ENCODE data around the gene BCR. TPM values are rescaled to one million over a fixed set of nuclear protein-coding genes. Genes with fewer than 3 reads are reported as not detected.

Gene BCR
- total RNA-seq, 4 donors from 2014 or later, result 36.9 to 514 (median 91.0) TPM

GRCh38 chr22:23155143-23155542 is 25.2 kb upstream of the BCR start:
- Histone ChIP-seq H3K27me3 (no peaks in the 10 kb centered on the region), H3K4me3 (no peak overlapping the region), H3K4me1 (peaks cover 0 to 5% (median 2%) of the 10 kb centered on the region in 4 donors), H3K36me3 (no peaks in the 10 kb centered on the region), H3K27ac (no peak overlapping the region), H3K9me3 (no peaks in the 10 kb centered on the region)
- intact Hi-C loops (cut with DNase I; ENCODE audit: low total_unique reads), result no loop called here
- 80 to 94% methylated on average over 1 to 3 of the region's 3 CpGs for whole genome bisulfite sequencing, 2 donors (ENCODE audit: low coverage in 1 of 2)
- TF ChIP-seq POLR2AphosphoS5 (IDR thresholded peaks at IDR 0.05) (no peak), EP300 (IDR thresholded peaks at IDR 0.05; ENCODE audit: low read depth) (no peak), POLR2A (IDR thresholded peaks at IDR 0.05) (no peak), CTCF (IDR thresholded peaks at IDR 0.05) (no peak)
- in situ Hi-C loops (cut with MboI; ENCODE audit: low pct_ligation_motif_present in 1 of 4, low pct_unique_long_range_greater_than_20kb in 1 of 4, low sequenced_read_pairs in 3 of 4), result loop anchor here in 1 of 4 donors (25.0 kb wide), 1 partner anchor 232 kb away; no protein-coding TSS in a partner anchor
- no peak for DNase-seq

GRCh38 chr22:23155831-23156230 is 24.5 kb upstream of the BCR start:
- in situ Hi-C loops (cut with MboI; ENCODE audit: low pct_ligation_motif_present in 1 of 4, low pct_unique_long_range_greater_than_20kb in 1 of 4, low sequenced_read_pairs in 3 of 4), result loop anchor here in 1 of 4 donors (25.0 kb wide), 1 partner anchor 231 kb away; no protein-coding TSS in a partner anchor
- TF ChIP-seq EP300 (IDR thresholded peaks at IDR 0.05; ENCODE audit: low read depth) (no peak), POLR2A (IDR thresholded peaks at IDR 0.05) (no peak), CTCF (IDR thresholded peaks at IDR 0.05) (no peak), POLR2AphosphoS5 (IDR thresholded peaks at IDR 0.05) (no peak)
- no peak overlapping the region for H3K27ac ChIP-seq
- no peaks in the 10 kb centered on the region for H3K27me3 ChIP-seq
- WGBS, 2 donors (ENCODE audit: low coverage in 1 of 2), result 96 to 100% methylated on average over 1 to 9 of the region's 9 CpGs
- H3K9me3 ChIP-seq, result no peaks in the 10 kb centered on the region
- intact Hi-C loops (cut with DNase I; ENCODE audit: low total_unique reads), result no loop called here
- H3K4me1 ChIP-seq, result peaks cover 0 to 5% (median 2%) of the 10 kb centered on the region in 4 donors
- no peak for DNase-seq
- H3K36me3 ChIP-seq, result no peaks in the 10 kb centered on the region
- H3K4me3 ChIP-seq, result no peak overlapping the region

GRCh38 chr22:23156286-23156685 is 24.0 kb upstream of the BCR start:
- intact Hi-C loops (cut with DNase I; ENCODE audit: low total_unique reads), result no loop called here

More at GRCh38 chr22:23156286-23156685, 24.0 kb upstream of the BCR start:
- no peaks in the 10 kb centered on the region for H3K27me3 ChIP-seq
- H3K4me3 ChIP-seq, result no peak overlapping the region
- H3K27ac ChIP-seq, result no peak overlapping the region
- no peak for TF ChIP-seq CTCF (IDR thresholded peaks at IDR 0.05)
- no peak for TF ChIP-seq EP300 (IDR thresholded peaks at IDR 0.05; ENCODE audit: low read depth)
- no peaks in the 10 kb centered on the region for H3K36me3 ChIP-seq
- H3K4me1 ChIP-seq, result peaks cover 0 to 5% (median 2%) of the 10 kb centered on the region in 4 donors
- in situ Hi-C loops (cut with MboI; ENCODE audit: low pct_ligation_motif_present in 1 of 4, low pct_unique_long_range_greater_than_20kb in 1 of 4, low sequenced_read_pairs in 3 of 4), result loop anchor here in 1 of 4 donors (25.0 kb wide), 1 partner anchor 231 kb away; no protein-coding TSS in a partner anchor
- 52 to 100% methylated on average over 2 to 8 of the region's 8 CpGs for whole genome bisulfite sequencing, 2 donors (ENCODE audit: low coverage in 1 of 2)
- no peak for DNase-seq
- no peaks in the 10 kb centered on the region for H3K9me3 ChIP-seq

Data from transverse colon (tissue), 4 donors.